ENCODE results near the gene LDLRAD4.
"Not testable (repeated sequence)": the region's sequence is repeated elsewhere in the genome, so short reads cannot be mapped to it uniquely, and the experiment has no call there.

LDLRAD4 gene

DNA sequence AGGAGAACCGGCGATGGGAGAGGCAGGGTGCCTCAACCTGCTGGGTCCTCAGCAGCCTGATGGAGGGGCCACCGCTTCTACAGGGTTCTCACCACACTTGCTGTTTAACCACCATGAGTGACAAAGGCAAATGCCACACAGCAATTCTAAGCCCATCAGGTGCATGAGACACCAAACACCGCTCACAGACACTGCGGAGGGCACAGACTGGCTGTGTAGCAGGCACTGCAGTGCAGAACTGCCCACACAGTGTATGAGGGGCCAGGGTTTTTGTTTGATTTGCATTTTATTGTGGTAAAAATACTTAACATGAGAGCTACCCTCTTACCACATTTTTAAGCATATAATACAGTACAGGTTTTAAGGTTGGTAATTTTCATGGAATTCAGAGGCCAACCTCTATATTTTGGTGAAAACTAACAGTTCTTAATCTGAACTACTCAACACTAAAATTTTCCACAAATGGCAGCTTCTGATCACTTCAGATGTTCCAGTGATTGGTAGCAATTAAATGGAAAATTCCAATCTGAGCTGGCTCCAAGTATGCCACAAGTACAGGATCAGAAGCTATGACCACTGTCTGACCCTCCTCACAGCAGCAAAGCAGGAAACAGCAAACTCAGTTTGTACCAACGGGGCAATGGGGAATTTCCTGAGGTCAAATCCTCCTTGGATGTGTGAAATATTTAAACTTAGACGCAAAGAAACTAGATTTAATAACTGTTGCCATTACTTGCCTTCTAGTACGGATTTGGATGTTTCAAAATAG lies 440.1 kb downstream of the LDLRAD4 start:
- in situ Hi-C loops (cut with MboI; ENCODE audit: low sequenced_read_pairs) = no loop called here

DNA sequence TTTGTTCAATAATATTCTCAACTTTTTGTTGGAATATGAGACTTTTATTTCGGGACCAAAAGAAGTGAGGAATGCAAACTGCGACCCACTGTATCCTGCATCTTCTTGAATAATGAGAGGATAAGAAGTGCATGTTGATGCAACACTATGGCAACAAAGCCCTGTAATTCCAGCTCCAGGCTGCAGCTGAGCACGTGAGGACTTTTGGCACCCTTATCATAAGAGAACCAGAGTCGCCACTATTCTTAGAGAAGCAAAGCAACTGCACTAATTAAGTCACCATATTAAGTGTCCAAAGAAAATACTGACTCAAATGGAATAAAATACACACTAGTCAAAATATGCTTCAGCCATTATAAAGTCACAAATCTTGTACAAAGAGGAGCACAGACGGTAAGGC lies 441.9 kb downstream of the LDLRAD4 start:
- in situ Hi-C loops (cut with MboI; ENCODE audit: low sequenced_read_pairs) = no loop called here

GRCh38 chr18:13661051-13661778 lies 442.7 kb downstream of the LDLRAD4 start:
- in situ Hi-C loops (cut with MboI; ENCODE audit: low sequenced_read_pairs) = no loop called here

DNA sequence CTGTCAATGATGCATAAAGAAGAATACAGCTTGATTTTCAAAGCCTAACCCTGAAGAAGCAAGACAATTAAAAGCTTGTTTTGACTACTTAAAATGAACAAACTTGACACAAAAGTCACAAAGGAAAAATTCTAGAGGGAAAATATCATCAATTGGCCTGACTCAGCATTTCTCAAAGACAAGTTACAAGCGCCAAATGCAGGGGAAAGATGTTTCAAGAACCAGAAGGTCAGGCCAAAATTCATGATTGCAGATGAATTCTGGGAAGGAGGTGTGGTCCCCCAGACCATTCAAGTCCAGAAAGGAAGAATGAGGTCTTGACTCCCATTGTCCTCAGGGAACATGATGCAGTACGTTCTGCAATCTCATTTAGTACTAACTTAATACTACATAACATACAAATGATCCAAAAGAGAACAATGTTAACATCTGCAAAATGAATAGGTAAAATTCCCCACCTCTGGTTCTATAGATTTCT lies 443.3 kb downstream of the LDLRAD4 start:
- in situ Hi-C loops (cut with MboI; ENCODE audit: low sequenced_read_pairs) = no loop called here

GRCh38 chr18:13672657-13673056 lies 454.1 kb downstream of the LDLRAD4 start:
- in situ Hi-C loops (cut with MboI; ENCODE audit: low sequenced_read_pairs) = no loop called here

- in situ Hi-C loops (cut with MboI; ENCODE audit: low sequenced_read_pairs) = no loop called here
Observed at GRCh38 chr18:13676471-13676870, 457.9 kb downstream of the LDLRAD4 start.

GRCh38 chr18:13677350-13677749 lies 458.8 kb downstream of the LDLRAD4 start:
- in situ Hi-C loops (cut with MboI; ENCODE audit: low sequenced_read_pairs) = not testable (repeated sequence)

GRCh38 chr18:13680612-13681011 lies 462.1 kb downstream of the LDLRAD4 start:
- in situ Hi-C loops (cut with MboI; ENCODE audit: low sequenced_read_pairs) = no loop called here

DNA sequence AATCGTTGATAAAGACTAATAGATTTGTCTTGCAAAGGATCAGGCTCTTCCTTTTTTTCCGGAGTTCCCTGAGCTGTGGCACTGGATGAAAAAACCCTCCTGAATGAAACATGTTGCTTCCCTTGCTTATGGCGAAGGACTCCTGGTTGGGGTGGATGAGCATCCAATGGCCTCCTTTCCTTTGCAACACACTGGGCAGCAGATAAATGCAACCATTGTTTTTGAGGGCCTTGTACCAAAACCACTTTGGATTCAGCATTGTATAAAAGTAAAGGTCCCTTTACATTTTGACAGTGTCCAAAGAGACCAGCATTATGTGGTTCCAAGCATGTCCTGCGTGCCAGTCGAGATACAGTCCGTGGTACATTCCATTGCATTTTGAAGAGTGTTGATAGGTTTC lies 463.1 kb downstream of the LDLRAD4 start:
- in situ Hi-C loops (cut with MboI; ENCODE audit: low sequenced_read_pairs) = no loop called here

GRCh38 chr18:13684546-13684945 lies 466.0 kb downstream of the LDLRAD4 start:
- in situ Hi-C loops (cut with MboI; ENCODE audit: low sequenced_read_pairs) = no loop called here

GRCh38 chr18:13688191-13689136 lies 469.9 kb downstream of the LDLRAD4 start:
- in situ Hi-C loops (cut with MboI; ENCODE audit: low sequenced_read_pairs) = no loop called here

- in situ Hi-C loops (cut with MboI; ENCODE audit: low sequenced_read_pairs) = not testable (repeated sequence)
Observed at GRCh38 chr18:13690060-13690459, 471.5 kb downstream of the LDLRAD4 start.

- in situ Hi-C loops (cut with MboI; ENCODE audit: low sequenced_read_pairs) = not testable (repeated sequence)
Observed at GRCh38 chr18:13695337-13695736, 476.8 kb downstream of the LDLRAD4 start.

- in situ Hi-C loops (cut with MboI; ENCODE audit: low sequenced_read_pairs) = no loop called here
Observed at GRCh38 chr18:13696961-13697360, 478.4 kb downstream of the LDLRAD4 start.

GRCh38 chr18:13700153-13700552 lies 481.6 kb downstream of the LDLRAD4 start:
- in situ Hi-C loops (cut with MboI; ENCODE audit: low sequenced_read_pairs) = no loop called here

Measured in HL-60/S4 treated with phorbol 12-myristate 13-acetate at 8.2 ng/mL for 4 days and 3 days (cell line).